ENCODE measurements around the gene SYNDIG1. TPM values are rescaled to one million over a fixed set of nuclear protein-coding genes. Genes with fewer than 3 reads are reported as not detected.

SYNDIG1 gene
- total RNA-seq, 8 experiments from 2014 or later: 5.0 to 64.6 (median 11.3) TPM

GRCh38 chr20:24694157-24694726 lies 224.8 kb downstream of the SYNDIG1 start:
- no peak overlapping the region for H3K4me3 ChIP-seq
- in situ Hi-C loops (cut with MboI; ENCODE audit: low pct_unique_long_range_greater_than_20kb in 2 of 9, low sequenced_read_pairs in 9 of 9, unreplicated experiment in 9 of 9): loop anchor here in 1 of 9 experiments (25.0 kb wide), 1 partner anchor 107 kb away; no protein-coding TSS in a partner anchor
- 51 to 100% (median 73%) methylated on average over 1 to 6 of the region's 12 CpGs; no CpG with 5 or more reads in 4 of the 10 experiments for WGBS, 10 experiments
- peaks cover 6 to 10% of the 10 kb centered on the region in 2 donors for H3K4me1 ChIP-seq (replicated peaks in 1 of 2)
- ATAC-seq (replicated peaks in 6 of 8): peak in 2 of 8 experiments; percentile 61 to 79
- H3K27ac ChIP-seq: no peak overlapping the region

- in situ Hi-C loops (cut with MboI; ENCODE audit: low pct_unique_long_range_greater_than_20kb in 2 of 9, low sequenced_read_pairs in 9 of 9, unreplicated experiment in 9 of 9): loop anchor here in 1 of 9 experiments (25.0 kb wide), 1 partner anchor 108 kb away; no protein-coding TSS in a partner anchor
- peak in 7 of 8 experiments; percentile 38 to 91 (median 69) for ATAC-seq (replicated peaks in 6 of 8)
- WGBS, 10 experiments: 5 to 71% (median 55%) methylated on average over 2 to 13 of the region's 14 CpGs
These were observed 225.5 kb downstream of the SYNDIG1 start for GRCh38 chr20:24694727-24695528.

GRCh38 chr20:24695529-24696225 lies 226.2 kb downstream of the SYNDIG1 start:
- in situ Hi-C loops (cut with MboI; ENCODE audit: low pct_unique_long_range_greater_than_20kb in 2 of 9, low sequenced_read_pairs in 9 of 9, unreplicated experiment in 9 of 9): loop anchor here in 1 of 9 experiments (25.0 kb wide), 1 partner anchor 108 kb away; no protein-coding TSS in a partner anchor
- H3K4me1 ChIP-seq (replicated peaks in 1 of 2): peaks cover 6 to 10% of the 10 kb centered on the region in 2 donors
- no peak overlapping the region for H3K27ac ChIP-seq
- no peak overlapping the region for H3K4me3 ChIP-seq
- WGBS, 10 experiments: 38 to 100% (median 80%) methylated on average over 1 to 2 of the region's 2 CpGs; no CpG with 5 or more reads in 3 of the 10 experiments
- peak in 1 of 8 experiments; percentile 8 for ATAC-seq (replicated peaks in 6 of 8)

More at GRCh38 chr20:24694727-24695528, 225.5 kb downstream of the SYNDIG1 start:
- Histone ChIP-seq H3K4me3 (no peak overlapping the region), H3K27ac (no peak overlapping the region), H3K4me1 (replicated peaks in 1 of 2) (peaks cover 6 to 10% of the 10 kb centered on the region in 2 donors)

- ATAC-seq (replicated peaks in 6 of 8): no peak
- 33 to 100% (median 87%) methylated on average over 1 to 8 of the region's 8 CpGs; no CpG with 5 or more reads in 3 of the 10 experiments for WGBS, 10 experiments
- H3K27ac ChIP-seq: no peak overlapping the region
- H3K4me1 ChIP-seq (replicated peaks in 1 of 2): peaks cover 6 to 10% of the 10 kb centered on the region in 2 donors
- H3K4me3 ChIP-seq: no peak overlapping the region
- in situ Hi-C loops (cut with MboI; ENCODE audit: low pct_unique_long_range_greater_than_20kb in 2 of 9, low sequenced_read_pairs in 9 of 9, unreplicated experiment in 9 of 9): loop anchor here in 1 of 9 experiments (25.0 kb wide), 1 partner anchor 109 kb away; no protein-coding TSS in a partner anchor
These were observed 227.0 kb downstream of the SYNDIG1 start for GRCh38 chr20:24696396-24696795.

GRCh38 chr20:24697411-24697810 lies 228.0 kb downstream of the SYNDIG1 start:
- H3K4me3 ChIP-seq: no peak overlapping the region
- ATAC-seq (replicated peaks in 6 of 8): no peak
- WGBS, 10 experiments: 66 to 100% (median 80%) methylated on average over 1 to 4 of the region's 6 CpGs; no CpG with 5 or more reads in 3 of the 10 experiments
- in situ Hi-C loops (cut with MboI; ENCODE audit: low pct_unique_long_range_greater_than_20kb in 2 of 9, low sequenced_read_pairs in 9 of 9, unreplicated experiment in 9 of 9): loop anchor here in 1 of 9 experiments (25.0 kb wide), 1 partner anchor 110 kb away; no protein-coding TSS in a partner anchor
- H3K27ac ChIP-seq: no peak overlapping the region
- peaks cover 6 to 10% of the 10 kb centered on the region in 2 donors for H3K4me1 ChIP-seq (replicated peaks in 1 of 2)

GRCh38 chr20:24698189-24698588 lies 228.8 kb downstream of the SYNDIG1 start:
- H3K4me3 ChIP-seq: no peak overlapping the region
- ATAC-seq (replicated peaks in 6 of 8): no peak
- peaks cover 6 to 10% of the 10 kb centered on the region in 2 donors for H3K4me1 ChIP-seq (replicated peaks in 1 of 2)
- in situ Hi-C loops (cut with MboI; ENCODE audit: low pct_unique_long_range_greater_than_20kb in 2 of 9, low sequenced_read_pairs in 9 of 9, unreplicated experiment in 9 of 9): loop anchor here in 1 of 9 experiments (25.0 kb wide), 1 partner anchor 111 kb away; no protein-coding TSS in a partner anchor
- no peak overlapping the region for H3K27ac ChIP-seq
- 36 to 100% (median 80%) methylated on average over 1 to 3 of the region's 6 CpGs; no CpG with 5 or more reads in 4 of the 10 experiments for WGBS, 10 experiments

- H3K4me1 ChIP-seq (replicated peaks in 1 of 2): peaks cover 6 to 10% of the 10 kb centered on the region in 2 donors
- no peak for ATAC-seq (replicated peaks in 6 of 8)
- WGBS, 10 experiments: 18 to 86% methylated on average over 2 to 3 of the region's 5 CpGs; no CpG with 5 or more reads in 8 of the 10 experiments
- no peak overlapping the region for H3K27ac ChIP-seq
- in situ Hi-C loops (cut with MboI; ENCODE audit: low pct_unique_long_range_greater_than_20kb in 2 of 9, low sequenced_read_pairs in 9 of 9, unreplicated experiment in 9 of 9): loop anchor here in 1 of 9 experiments (25.0 kb wide), 1 partner anchor 111 kb away; no protein-coding TSS in a partner anchor
- H3K4me3 ChIP-seq: no peak overlapping the region
These were observed 229.3 kb downstream of the SYNDIG1 start for GRCh38 chr20:24698706-24699206.

- no peak overlapping the region for H3K4me3 ChIP-seq
- H3K4me1 ChIP-seq (replicated peaks in 1 of 2): peaks cover 6 to 10% of the 10 kb centered on the region in 2 donors
- WGBS, 10 experiments: 49 to 100% (median 81%) methylated on average over 2 to 7 of the region's 8 CpGs; no CpG with 5 or more reads in 2 of the 10 experiments
- in situ Hi-C loops (cut with MboI; ENCODE audit: low pct_unique_long_range_greater_than_20kb in 2 of 9, low sequenced_read_pairs in 9 of 9, unreplicated experiment in 9 of 9): loop anchor here in 1 of 9 experiments (25.0 kb wide), 1 partner anchor 112 kb away; no protein-coding TSS in a partner anchor
- H3K27ac ChIP-seq: no peak overlapping the region
- peak in 2 of 8 experiments; percentile 66 to 71 for ATAC-seq (replicated peaks in 6 of 8)
These were observed 230.1 kb downstream of the SYNDIG1 start for GRCh38 chr20:24699321-24700165.

GRCh38 chr20:24700166-24700860 lies 230.9 kb downstream of the SYNDIG1 start:
- in situ Hi-C loops (cut with MboI; ENCODE audit: low pct_unique_long_range_greater_than_20kb in 2 of 9, low sequenced_read_pairs in 9 of 9, unreplicated experiment in 9 of 9): no loop called here
- no peak overlapping the region for H3K27ac ChIP-seq
- no peak overlapping the region for H3K4me3 ChIP-seq
- no peak for ATAC-seq (replicated peaks in 6 of 8)
- 40 to 100% (median 80%) methylated on average over 1 to 3 of the region's 6 CpGs; no CpG with 5 or more reads in 4 of the 10 experiments for WGBS, 10 experiments
- H3K4me1 ChIP-seq (replicated peaks in 1 of 2): peaks cover 0 to 3% of the 10 kb centered on the region in 2 donors

- ATAC-seq (replicated peaks in 6 of 8): no peak
- no peak overlapping the region for H3K4me3 ChIP-seq
- no peaks in the 10 kb centered on the region for H3K4me1 ChIP-seq (replicated peaks in 1 of 2)
- no peak overlapping the region for H3K27ac ChIP-seq
- in situ Hi-C loops (cut with MboI; ENCODE audit: low pct_unique_long_range_greater_than_20kb in 2 of 9, low sequenced_read_pairs in 9 of 9, unreplicated experiment in 9 of 9): no loop called here
- WGBS, 10 experiments: 20 to 89% (median 48%) methylated on average over 1 to 5 of the region's 6 CpGs; no CpG with 5 or more reads in 6 of the 10 experiments
These were observed 231.6 kb downstream of the SYNDIG1 start for GRCh38 chr20:24701027-24701426.

- Histone ChIP-seq H3K4me1 (replicated peaks in 1 of 2) (no peaks in the 10 kb centered on the region), H3K4me3 (no peak overlapping the region), H3K27ac (no peak overlapping the region)
- WGBS, 10 experiments: 0 to 100% (median 68%) methylated on average over 1 to 6 of the region's 6 CpGs; no CpG with 5 or more reads in 2 of the 10 experiments
- ATAC-seq (replicated peaks in 6 of 8): no peak
- in situ Hi-C loops (cut with MboI; ENCODE audit: low pct_unique_long_range_greater_than_20kb in 2 of 9, low sequenced_read_pairs in 9 of 9, unreplicated experiment in 9 of 9): no loop called here
These were observed 232.2 kb downstream of the SYNDIG1 start for GRCh38 chr20:24701668-24702067.
